Bronchial epithelial cell (primary cell): ENCODE results near the gene CCDC63. TPM values are rescaled to one million over a fixed set of nuclear protein-coding genes. Genes with fewer than 3 reads are reported as not detected.

Experiments used
- DNase-seq: peaks from one replicate; pipeline ENCODE4 v3.0.0-alpha.2; 2010; ENCODE audit warnings: low read depth
- FAIRE-seq: peaks from 2 replicates; lab custom pipeline; 2011; peaks lifted over from hg19 to GRCh38; lab: Jason Lieb, UNC
- H3K27me3 ChIP-seq: 2 replicates; pipeline ENCODE4 v1.5.1; 2011; ENCODE audit warnings: low read length; ENCODE audit not compliant: control insufficient read depth, insufficient read depth
- H3K36me3 ChIP-seq: 2 replicates; pipeline ENCODE4 v1.5.1; 2011; ENCODE audit warnings: low read length; ENCODE audit not compliant: control insufficient read depth, insufficient read depth
- H3K4me3 ChIP-seq: 2 replicates; pipeline ENCODE4 v1.5.1; 2011; ENCODE audit warnings: mild to moderate bottlenecking, low read depth, low read length, control low read depth
- total RNA-seq: library from RNA; depleted of rRNA; stranded (reverse); fragments of >200 nt; gene quantifications from 2 replicates; pipeline ENCODE4 v1.2.1, GENCODE V29; 2014
- TF ChIP-seq, protein P1 (sequence below): IDR thresholded peaks from 2 replicates; pipeline ENCODE4 v1.5.1; 2011; ENCODE audit warnings: mild to moderate bottlenecking, moderate library complexity, low read length, control low read depth, inconsistent platforms; ENCODE audit not compliant: insufficient read depth, severe bottlenecking

Gene CCDC63
- total RNA-seq, 1 donor from 2014 or later, result not detected

DNA sequence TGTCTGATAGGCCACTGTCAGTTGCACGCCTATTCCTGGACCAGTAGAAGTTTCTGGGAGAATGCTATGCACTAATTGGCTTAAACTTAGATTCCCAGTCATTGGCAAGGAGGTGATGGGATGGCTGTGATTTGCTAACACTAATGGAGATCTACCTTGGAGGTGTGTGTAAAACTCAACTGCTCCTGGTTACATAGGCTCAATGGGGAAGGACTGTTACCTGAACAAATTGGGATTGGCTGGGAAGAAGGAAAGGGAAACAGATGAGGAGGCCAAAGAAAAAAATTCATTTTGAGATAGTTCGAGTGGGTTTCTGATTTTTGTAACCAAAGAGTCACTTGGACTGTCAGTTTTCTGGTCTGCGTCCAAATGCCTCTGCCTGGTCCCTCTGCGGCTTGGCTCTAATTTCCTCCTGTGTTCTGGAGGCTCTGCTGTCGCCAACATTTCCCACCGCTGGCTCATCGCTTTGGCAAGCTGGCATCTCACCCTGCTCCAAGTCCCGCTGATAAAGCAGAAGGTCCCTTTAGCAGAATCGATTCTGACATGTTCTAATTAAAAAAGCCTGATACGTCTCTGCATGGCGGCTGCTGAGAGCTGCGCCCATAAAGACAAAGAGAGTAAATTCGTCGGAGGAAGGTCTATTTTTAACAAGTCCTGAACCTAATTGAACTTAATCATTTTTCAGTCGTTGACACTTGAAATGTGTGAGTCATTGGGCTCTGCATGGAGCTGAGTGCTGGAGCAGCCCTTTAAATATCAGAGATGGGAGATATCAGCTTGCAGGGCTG lies 2.0 kb upstream of the CCDC63 start:
- Histone ChIP-seq H3K4me3 (no peak overlapping the region), H3K36me3 (no peaks in the 10 kb centered on the region), H3K27me3 (peaks cover 3% of the 10 kb centered on the region)
- peak; percentile 58 for FAIRE-seq
- TF ChIP-seq, protein P1, sequence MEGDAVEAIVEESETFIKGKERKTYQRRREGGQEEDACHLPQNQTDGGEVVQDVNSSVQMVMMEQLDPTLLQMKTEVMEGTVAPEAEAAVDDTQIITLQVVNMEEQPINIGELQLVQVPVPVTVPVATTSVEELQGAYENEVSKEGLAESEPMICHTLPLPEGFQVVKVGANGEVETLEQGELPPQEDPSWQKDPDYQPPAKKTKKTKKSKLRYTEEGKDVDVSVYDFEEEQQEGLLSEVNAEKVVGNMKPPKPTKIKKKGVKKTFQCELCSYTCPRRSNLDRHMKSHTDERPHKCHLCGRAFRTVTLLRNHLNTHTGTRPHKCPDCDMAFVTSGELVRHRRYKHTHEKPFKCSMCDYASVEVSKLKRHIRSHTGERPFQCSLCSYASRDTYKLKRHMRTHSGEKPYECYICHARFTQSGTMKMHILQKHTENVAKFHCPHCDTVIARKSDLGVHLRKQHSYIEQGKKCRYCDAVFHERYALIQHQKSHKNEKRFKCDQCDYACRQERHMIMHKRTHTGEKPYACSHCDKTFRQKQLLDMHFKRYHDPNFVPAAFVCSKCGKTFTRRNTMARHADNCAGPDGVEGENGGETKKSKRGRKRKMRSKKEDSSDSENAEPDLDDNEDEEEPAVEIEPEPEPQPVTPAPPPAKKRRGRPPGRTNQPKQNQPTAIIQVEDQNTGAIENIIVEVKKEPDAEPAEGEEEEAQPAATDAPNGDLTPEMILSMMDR, result no peak
- peak; percentile 46 for DNase-seq

GRCh38 chr12:110845339-110845682 lies 1.5 kb upstream of the CCDC63 start:
- H3K27me3 ChIP-seq, result peaks cover 3% of the 10 kb centered on the region
- FAIRE-seq (no peak), DNase-seq (peak; percentile 40)
- no peaks in the 10 kb centered on the region for H3K36me3 ChIP-seq
- H3K4me3 ChIP-seq, result no peak overlapping the region
- TF ChIP-seq, protein P1, result no peak

DNA sequence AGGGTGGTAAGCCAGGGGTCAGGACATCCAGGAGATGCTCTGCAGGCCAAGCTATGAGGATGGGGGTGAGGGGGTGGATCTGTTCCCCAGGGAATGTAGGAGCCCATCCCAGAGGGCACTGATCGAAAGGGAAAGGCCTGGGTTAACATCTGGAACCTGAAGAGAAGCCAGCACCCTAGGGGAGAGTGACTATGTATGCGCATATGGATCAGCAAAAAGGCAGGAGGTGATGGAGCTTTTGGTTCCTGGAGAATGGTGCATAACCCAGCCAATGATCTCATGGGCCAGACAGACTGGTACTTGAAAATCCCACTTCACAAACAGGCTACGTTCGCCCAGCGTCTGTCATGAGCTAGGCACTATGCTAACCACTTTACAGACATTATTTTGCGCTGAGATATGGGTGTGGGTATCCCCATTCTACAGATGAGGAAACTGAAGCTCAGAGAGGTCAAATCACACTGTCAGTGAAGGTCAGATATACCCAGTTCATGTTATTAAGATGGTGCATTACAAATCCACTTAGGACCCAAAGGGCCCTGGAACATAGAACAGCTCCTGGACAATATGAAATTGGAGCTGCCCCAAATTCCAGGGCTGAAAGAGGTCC lies 1.6 kb downstream of the CCDC63 start:
- Histone ChIP-seq H3K4me3 (no peak overlapping the region), H3K27me3 (peaks cover 7% of the 10 kb centered on the region), H3K36me3 (no peaks in the 10 kb centered on the region)
- TF ChIP-seq, protein P1, result no peak
- peak; percentile 52 for FAIRE-seq
- DNase-seq, result no peak

DNA sequence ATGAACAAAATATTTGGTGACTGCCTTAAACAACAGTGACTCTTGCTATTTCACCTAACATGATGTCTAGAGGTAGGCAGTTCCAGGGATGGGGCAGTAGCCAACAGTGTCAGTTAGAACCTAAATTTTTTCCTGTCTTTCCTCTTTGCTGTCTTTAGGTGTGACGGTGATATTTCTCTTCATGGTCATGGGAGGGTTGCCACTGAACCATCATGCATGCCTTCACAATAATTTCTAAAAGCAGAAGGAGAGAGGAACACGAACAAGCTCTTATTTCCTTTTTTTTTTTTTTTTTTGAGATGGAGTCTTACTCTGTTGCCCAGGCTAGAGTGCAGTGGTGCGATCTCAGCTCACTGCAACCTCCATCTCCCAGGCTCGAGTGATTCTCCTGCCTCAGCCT lies 2.4 kb downstream of the CCDC63 start:
- peaks cover 7% of the 10 kb centered on the region for H3K27me3 ChIP-seq
- no peaks in the 10 kb centered on the region for H3K36me3 ChIP-seq
- H3K4me3 ChIP-seq, result no peak overlapping the region
- TF ChIP-seq, protein P1, result no peak
- FAIRE-seq (no peak), DNase-seq (no peak)

DNA sequence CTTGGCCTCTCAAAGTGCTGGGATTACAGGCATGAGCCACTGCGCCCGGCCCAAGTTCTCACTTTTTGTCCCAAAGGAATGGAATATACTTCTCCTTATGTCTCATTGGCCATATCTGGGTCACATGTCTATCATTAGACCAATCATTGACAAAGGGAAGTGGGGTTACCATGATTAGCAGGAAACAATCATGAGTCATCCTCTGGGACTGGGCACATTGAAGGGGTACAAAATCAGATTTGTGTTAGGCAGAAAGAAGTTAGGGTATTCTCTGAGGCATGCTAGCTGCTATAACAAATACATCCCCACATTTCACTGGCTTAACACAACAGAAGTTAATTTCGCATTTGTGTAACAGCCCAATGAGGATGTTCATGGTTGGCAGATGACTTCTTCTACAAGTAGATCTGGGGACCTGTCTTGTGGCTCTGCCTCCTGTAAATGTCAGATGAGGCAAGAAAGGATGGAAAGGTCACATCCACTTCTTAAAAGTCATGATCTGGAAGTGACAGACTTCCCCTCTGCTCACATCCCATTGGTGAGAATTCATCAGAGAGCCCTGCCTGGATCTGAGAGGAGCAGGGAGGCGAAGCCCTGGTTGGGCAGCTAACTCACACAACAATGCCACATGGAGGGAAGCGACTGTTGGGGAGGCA lies 3.1 kb downstream of the CCDC63 start:
- Histone ChIP-seq H3K27me3 (peaks cover 7% of the 10 kb centered on the region), H3K4me3 (no peak overlapping the region), H3K36me3 (no peaks in the 10 kb centered on the region)
- no peak for DNase-seq
- FAIRE-seq, result no peak
- TF ChIP-seq, protein P1, result no peak
